Prostate gland (tissue), 2 donors: ENCODE data around the gene ZNF766. TPM values are rescaled to one million over a fixed set of nuclear protein-coding genes. Genes with fewer than 3 reads are reported as not detected.
A peak's percentile ranks its signal among the peaks of the same experiment; 100 is the strongest.
"Not testable (repeated sequence)": the region's sequence is repeated elsewhere in the genome, so short reads cannot be mapped to it uniquely, and the experiment has no call there.

Experiments
- DNase-seq: peaks from one replicate; pipeline ENCODE4 v3.0.0-alpha.2; 2019; ENCODE audit warnings: low spot score
- H3K27ac ChIP-seq, 2 donors: fragments of 200-600 bp; sonication (generic); 2 replicates each; pipeline ENCODE4 v1.5.1; 2017 to 2019
- H3K27me3 ChIP-seq: fragments of 200-600 bp; sonication (generic); replicated peaks from 2 replicates; pipeline ENCODE4 v1.5.1; 2019; ENCODE audit not compliant: insufficient read depth
- H3K36me3 ChIP-seq, 2 donors: fragments of 200-600 bp; sonication (generic); 1 replicate in 1 of 2; 2 replicates in 1 of 2; pipeline versions ENCODE4 v1.5.1 to v1.8.1; 2017 to 2019
- H3K4me1 ChIP-seq: fragments of 200-600 bp; sonication (generic); replicated peaks from 2 replicates; pipeline ENCODE4 v1.5.1; 2019
- H3K4me3 ChIP-seq, 2 donors: fragments of 200-600 bp; sonication (generic); 2 replicates each; pipeline ENCODE4 v1.5.1; 2017 to 2019
- H3K9me3 ChIP-seq: fragments of 200-600 bp; sonication (generic); 2 replicates; pipeline ENCODE4 v1.5.1; 2017
- POLR2A ChIP-seq: fragments of 450-650 bp; IDR thresholded peaks from one replicate; pipeline ENCODE4 v1.6.1; 2016; ENCODE audit warnings: antibody characterized with exemption, mild to moderate bottlenecking
- POLR2AphosphoS5 ChIP-seq: sonication (generic); formaldehyde crosslinking; IDR thresholded peaks from one replicate; pipeline ENCODE4 v1.6.1; 2017; ENCODE audit warnings: antibody characterized with exemption
- WGBS: methylation state at CpG from one replicate; pipeline ENCODE4 v1.1.5; 2018; 5-methylcytosine and 5-hydroxymethylcytosine counted together
- intact Hi-C: fragments of 100-400 bp; cut with DNase I; formaldehyde crosslinking; loops from one replicate; pipeline ENCODE4 v1.14.2; 2022
- total RNA-seq, 2 donors: library from RNA; depleted of rRNA; stranded (reverse); fragments of >200 nt; gene quantifications; one replicate each; pipeline ENCODE4 v1.1.0, GENCODE V29; 2016
- TF ChIP-seq, protein P1 (sequence below), 4 experiments: fragments of 200-600 bp in 2 of 4; fragments of 450-650 bp in 2 of 4; sonication (generic) in 2 of 4; IDR thresholded peaks; 1 replicate in 3 of 4; 2 replicates in 1 of 4; pipeline ENCODE4 v1.5.1; 2016 to 2019; ENCODE audit warnings: antibody characterized with exemption in 4 of 4, mild to moderate bottlenecking in 2 of 4, moderate library complexity in 2 of 4

The ZNF766 gene
- total RNA-seq, 2 donors from 2014 or later, result 12.9 to 13.0 TPM

DNA sequence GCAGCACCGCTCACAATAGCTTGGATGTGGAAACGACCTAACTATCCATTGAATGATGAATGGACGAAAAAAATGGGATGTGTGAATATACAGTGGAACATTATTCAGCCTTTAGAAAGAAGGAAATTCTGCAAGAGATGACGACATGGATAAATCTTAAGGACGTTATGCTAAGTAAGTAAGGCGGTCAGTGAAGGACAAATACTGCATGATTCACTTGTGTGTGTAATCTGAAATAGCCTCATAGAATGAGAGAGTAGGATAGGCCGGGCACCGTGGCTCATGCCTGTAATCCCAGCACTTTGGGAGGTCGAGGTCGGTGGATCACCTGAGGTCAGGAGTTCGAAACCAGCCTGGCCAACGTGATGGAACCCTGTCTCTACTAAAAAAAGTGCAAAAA, 25.4 kb upstream of the ZNF766 start:
- H3K36me3 ChIP-seq, result no peaks in the 10 kb centered on the region
- H3K4me1 ChIP-seq, result no peaks in the 10 kb centered on the region
- intact Hi-C loops, result loop anchor here (10.0 kb wide), 1 partner anchor 501 kb away; no protein-coding TSS in a partner anchor
- no peak for TF ChIP-seq POLR2AphosphoS5
- TF ChIP-seq, protein P1, sequence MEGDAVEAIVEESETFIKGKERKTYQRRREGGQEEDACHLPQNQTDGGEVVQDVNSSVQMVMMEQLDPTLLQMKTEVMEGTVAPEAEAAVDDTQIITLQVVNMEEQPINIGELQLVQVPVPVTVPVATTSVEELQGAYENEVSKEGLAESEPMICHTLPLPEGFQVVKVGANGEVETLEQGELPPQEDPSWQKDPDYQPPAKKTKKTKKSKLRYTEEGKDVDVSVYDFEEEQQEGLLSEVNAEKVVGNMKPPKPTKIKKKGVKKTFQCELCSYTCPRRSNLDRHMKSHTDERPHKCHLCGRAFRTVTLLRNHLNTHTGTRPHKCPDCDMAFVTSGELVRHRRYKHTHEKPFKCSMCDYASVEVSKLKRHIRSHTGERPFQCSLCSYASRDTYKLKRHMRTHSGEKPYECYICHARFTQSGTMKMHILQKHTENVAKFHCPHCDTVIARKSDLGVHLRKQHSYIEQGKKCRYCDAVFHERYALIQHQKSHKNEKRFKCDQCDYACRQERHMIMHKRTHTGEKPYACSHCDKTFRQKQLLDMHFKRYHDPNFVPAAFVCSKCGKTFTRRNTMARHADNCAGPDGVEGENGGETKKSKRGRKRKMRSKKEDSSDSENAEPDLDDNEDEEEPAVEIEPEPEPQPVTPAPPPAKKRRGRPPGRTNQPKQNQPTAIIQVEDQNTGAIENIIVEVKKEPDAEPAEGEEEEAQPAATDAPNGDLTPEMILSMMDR (IDR thresholded peaks at IDR 0.05), result no peak
- H3K27me3 ChIP-seq, result no peaks in the 10 kb centered on the region
- WGBS, result 88% methylated on average over 12 of the region's 12 CpGs
- no peak for DNase-seq
- no peaks in the 10 kb centered on the region for H3K9me3 ChIP-seq
- H3K4me3 ChIP-seq, result no peak overlapping the region
- no peak overlapping the region for H3K27ac ChIP-seq

DNA sequence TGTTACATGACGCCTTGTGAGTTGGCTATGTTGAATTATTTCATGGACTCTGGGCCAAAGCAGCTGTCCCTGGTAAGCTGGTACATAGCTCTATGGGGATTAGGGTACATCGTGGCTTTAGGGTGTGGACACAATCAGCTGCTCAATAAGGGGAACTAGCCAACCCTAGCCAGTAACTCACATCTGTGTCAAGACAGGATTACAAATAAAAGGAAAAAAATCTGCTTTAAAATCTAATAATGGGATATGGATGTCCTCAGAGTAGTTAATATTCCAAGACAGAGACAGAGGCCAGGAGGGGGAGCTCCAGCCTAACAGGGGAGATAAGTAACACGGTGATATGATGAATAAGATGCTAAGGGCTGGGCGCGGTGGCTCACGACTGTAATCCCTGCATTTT, 21.1 kb upstream of the ZNF766 start:
- peak; percentile 48 for DNase-seq

GRCh38 chr19:52258426-52258825, 11.0 kb upstream of the ZNF766 start:
- no peak overlapping the region for H3K4me3 ChIP-seq
- H3K36me3 ChIP-seq, result no peaks in the 10 kb centered on the region
- H3K9me3 ChIP-seq, result no peaks in the 10 kb centered on the region
- no peak overlapping the region for H3K27ac ChIP-seq
- WGBS, result 96% methylated on average over 5 of the region's 5 CpGs
- TF ChIP-seq POLR2A (no peak), POLR2AphosphoS5 (no peak)
- TF ChIP-seq, protein P1 (IDR thresholded peaks at IDR 0.05), result no peak
- H3K4me1 ChIP-seq, result no peaks in the 10 kb centered on the region
- intact Hi-C loops, result no loop called here
- no peak for DNase-seq
- no peaks in the 10 kb centered on the region for H3K27me3 ChIP-seq

More for the DNA sequence above, 21.1 kb upstream of the ZNF766 start:
- Histone ChIP-seq H3K36me3 (no peaks in the 10 kb centered on the region), H3K4me1 (no peaks in the 10 kb centered on the region), H3K27ac (no peak overlapping the region), H3K27me3 (no peaks in the 10 kb centered on the region), H3K9me3 (no peaks in the 10 kb centered on the region), H3K4me3 (no peak overlapping the region)
- intact Hi-C loops, result loop anchor here (10.0 kb wide), 1 partner anchor 497 kb away; no protein-coding TSS in a partner anchor
- WGBS, result 8% methylated on average over 6 of the region's 6 CpGs
- TF ChIP-seq, protein P1 (IDR thresholded peaks at IDR 0.05), result peak in 3 of 4 experiments; percentile 34 to 66 (median 57)
- no peak for TF ChIP-seq POLR2AphosphoS5

GRCh38 chr19:52265556-52265955, 3.8 kb upstream of the ZNF766 start:
- H3K27ac ChIP-seq, intact Hi-C loops: not testable (repeated sequence)

GRCh38 chr19:52270266-52270885, 989 bp downstream of the ZNF766 start:
- intact Hi-C loops, result no loop called here
- WGBS, result 4% methylated on average over 11 of the region's 11 CpGs
- TF ChIP-seq POLR2A, result no peak
- no peak for TF ChIP-seq POLR2AphosphoS5
- TF ChIP-seq, protein P1 (IDR thresholded peaks at IDR 0.05), result no peak
- Histone ChIP-seq H3K27ac (peak overlapping the region; percentile 93 to 94), H3K4me1 (no peaks in the 10 kb centered on the region), H3K27me3 (no peaks in the 10 kb centered on the region), H3K36me3 (no peaks in the 10 kb centered on the region), H3K9me3 (no peaks in the 10 kb centered on the region), H3K4me3 (peak overlapping the region; percentile 97 to 98)
- no peak for DNase-seq

More at GRCh38 chr19:52265556-52265955, 3.8 kb upstream of the ZNF766 start:
- DNase-seq, H3K9me3 ChIP-seq, H3K27me3 ChIP-seq, H3K4me3 ChIP-seq, H3K36me3 ChIP-seq, H3K4me1 ChIP-seq: not testable (repeated sequence)
- 92% methylated on average over 6 of the region's 6 CpGs for WGBS
